ENCODE results near the gene KIAA0319L. TPM values are rescaled to one million over a fixed set of nuclear protein-coding genes. Genes with fewer than 3 reads are reported as not detected.

The KIAA0319L gene
- total RNA-seq, 4 donors from 2014 or later, result 65.8 to 123 (median 111) TPM

DNA sequence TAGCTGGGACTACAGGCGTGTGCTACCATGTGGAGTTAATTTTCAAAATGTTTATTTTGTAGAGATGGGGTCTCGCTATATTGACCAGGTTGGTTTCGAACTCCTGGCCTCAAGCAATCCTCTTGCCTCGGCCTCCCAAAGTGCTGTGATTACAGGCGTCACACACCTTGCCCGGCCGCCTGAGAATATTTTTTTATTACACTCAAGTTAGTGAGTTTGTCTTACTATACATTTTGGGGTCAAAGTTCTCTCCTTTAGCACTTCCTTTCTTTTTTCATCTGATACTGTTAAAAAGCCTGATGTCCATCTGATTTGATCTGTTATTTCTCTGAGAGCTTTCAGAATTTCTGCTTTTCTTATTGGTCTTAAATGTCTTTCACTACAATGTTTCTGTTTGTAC, 128.8 kb downstream of the KIAA0319L start:
- WGBS, 2 donors, result 95 to 98% methylated on average over 7 of the region's 7 CpGs
- intact Hi-C loops (cut with DNase I), result no loop called here
- Histone ChIP-seq H3K4me1 (no peaks in the 10 kb centered on the region), H3K9me3 (no peaks in the 10 kb centered on the region), H3K36me3 (peaks cover 0 to 9% of the 10 kb centered on the region in 2 donors), H3K4me3 (replicated peaks in 1 of 3) (no peak overlapping the region), H3K27ac (no peak overlapping the region), H3K27me3 (no peaks in the 10 kb centered on the region)
- no peak for TF ChIP-seq POLR2A (IDR thresholded peaks at IDR 0.05)
- TF ChIP-seq, protein P1, sequence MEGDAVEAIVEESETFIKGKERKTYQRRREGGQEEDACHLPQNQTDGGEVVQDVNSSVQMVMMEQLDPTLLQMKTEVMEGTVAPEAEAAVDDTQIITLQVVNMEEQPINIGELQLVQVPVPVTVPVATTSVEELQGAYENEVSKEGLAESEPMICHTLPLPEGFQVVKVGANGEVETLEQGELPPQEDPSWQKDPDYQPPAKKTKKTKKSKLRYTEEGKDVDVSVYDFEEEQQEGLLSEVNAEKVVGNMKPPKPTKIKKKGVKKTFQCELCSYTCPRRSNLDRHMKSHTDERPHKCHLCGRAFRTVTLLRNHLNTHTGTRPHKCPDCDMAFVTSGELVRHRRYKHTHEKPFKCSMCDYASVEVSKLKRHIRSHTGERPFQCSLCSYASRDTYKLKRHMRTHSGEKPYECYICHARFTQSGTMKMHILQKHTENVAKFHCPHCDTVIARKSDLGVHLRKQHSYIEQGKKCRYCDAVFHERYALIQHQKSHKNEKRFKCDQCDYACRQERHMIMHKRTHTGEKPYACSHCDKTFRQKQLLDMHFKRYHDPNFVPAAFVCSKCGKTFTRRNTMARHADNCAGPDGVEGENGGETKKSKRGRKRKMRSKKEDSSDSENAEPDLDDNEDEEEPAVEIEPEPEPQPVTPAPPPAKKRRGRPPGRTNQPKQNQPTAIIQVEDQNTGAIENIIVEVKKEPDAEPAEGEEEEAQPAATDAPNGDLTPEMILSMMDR (IDR thresholded peaks at IDR 0.05), result no peak
- no peak for DNase-seq

DNA sequence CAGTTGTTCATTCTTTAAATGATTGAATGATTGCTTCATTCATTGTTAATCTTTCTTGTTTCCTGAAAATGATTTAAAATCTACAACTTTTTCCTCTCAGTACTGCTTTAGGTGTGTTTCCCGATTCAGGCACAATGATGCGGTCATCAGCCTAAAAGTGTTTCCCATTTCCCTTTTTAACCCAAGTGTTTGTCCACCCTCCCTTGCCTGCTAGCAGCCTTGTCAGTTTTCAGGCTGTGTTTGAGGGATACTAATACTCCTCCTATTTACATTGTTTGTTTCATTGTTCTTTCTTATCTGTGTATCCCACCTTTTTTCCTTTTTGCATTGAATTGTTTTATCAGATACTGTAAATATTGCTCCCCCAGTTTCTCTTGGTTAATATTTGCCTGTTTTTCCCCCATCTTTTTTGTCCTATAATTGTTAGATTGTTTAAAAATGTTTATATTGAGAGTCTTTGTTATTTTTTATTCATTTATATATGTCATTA, 131.1 kb downstream of the KIAA0319L start:
- intact Hi-C loops (cut with DNase I), result no loop called here

DNA sequence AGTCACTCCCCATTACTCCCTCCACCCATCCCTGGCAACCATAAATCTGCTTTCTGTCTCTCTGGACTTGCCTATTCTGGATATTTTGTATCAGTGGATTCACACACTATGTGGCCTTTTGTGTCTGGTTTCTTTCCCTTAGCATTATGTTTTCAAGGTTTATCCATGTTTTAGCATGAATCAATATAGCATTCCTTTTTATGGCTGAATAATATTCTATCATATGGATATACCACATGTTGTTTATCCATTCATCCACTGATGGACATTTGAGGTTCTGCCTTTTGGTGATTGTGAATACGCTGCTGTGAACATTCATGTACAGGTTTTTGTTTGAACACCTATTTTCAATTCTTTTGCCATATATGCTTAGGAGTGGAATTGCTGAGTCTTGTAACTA, 148.3 kb downstream of the KIAA0319L start:
- WGBS, 2 donors, result 96 to 97% methylated on average over 1 of the region's 1 CpG
- TF ChIP-seq, protein P1 (IDR thresholded peaks at IDR 0.05), result no peak
- TF ChIP-seq POLR2A (IDR thresholded peaks at IDR 0.05), result no peak
- Histone ChIP-seq H3K27ac (no peak overlapping the region), H3K4me1 (no peaks in the 10 kb centered on the region), H3K4me3 (replicated peaks in 1 of 3) (no peak overlapping the region), H3K27me3 (no peaks in the 10 kb centered on the region), H3K9me3 (no peaks in the 10 kb centered on the region), H3K36me3 (peaks cover 23 to 25% of the 10 kb centered on the region in 2 donors)
- intact Hi-C loops (cut with DNase I), result no loop called here
- DNase-seq, result no peak

More for the DNA sequence above, 131.1 kb downstream of the KIAA0319L start:
- H3K27me3 ChIP-seq, result no peaks in the 10 kb centered on the region
- no peaks in the 10 kb centered on the region for H3K4me1 ChIP-seq
- no peak for TF ChIP-seq POLR2A (IDR thresholded peaks at IDR 0.05)
- TF ChIP-seq, protein P1 (IDR thresholded peaks at IDR 0.05), result no peak
- 70 to 74% methylated on average over 2 of the region's 2 CpGs for WGBS, 2 donors
- no peak for DNase-seq
- no peak overlapping the region for H3K4me3 ChIP-seq (replicated peaks in 1 of 3)
- H3K9me3 ChIP-seq, result no peaks in the 10 kb centered on the region
- no peak overlapping the region for H3K27ac ChIP-seq
- no peaks in the 10 kb centered on the region for H3K36me3 ChIP-seq

DNA sequence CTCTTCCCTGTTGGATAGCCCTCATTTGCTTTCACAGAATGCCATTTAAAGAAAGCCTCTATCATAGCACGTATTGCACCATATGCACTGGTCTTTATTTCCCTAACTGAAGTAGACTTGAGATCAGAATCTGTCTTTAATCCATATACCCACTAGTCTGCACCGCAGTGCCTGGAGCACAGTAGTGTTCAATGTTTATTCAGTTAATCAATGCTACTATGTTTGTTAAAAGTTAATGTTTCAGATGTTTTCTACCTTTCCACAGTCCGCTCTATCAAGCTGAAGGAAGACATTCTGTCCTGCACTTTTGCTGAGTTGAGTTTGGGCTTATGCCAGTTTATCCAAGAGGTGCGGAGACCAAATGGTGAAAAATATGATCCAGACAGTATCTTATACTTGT, 149.5 kb downstream of the KIAA0319L start:
- TF ChIP-seq POLR2A (IDR thresholded peaks at IDR 0.05), result no peak
- TF ChIP-seq, protein P1 (IDR thresholded peaks at IDR 0.05), result no peak
- H3K9me3 ChIP-seq, result no peaks in the 10 kb centered on the region
- no peak overlapping the region for H3K4me3 ChIP-seq (replicated peaks in 1 of 3)
- 97 to 98% methylated on average over 4 of the region's 4 CpGs for WGBS, 2 donors
- intact Hi-C loops (cut with DNase I), result no loop called here
- no peak for DNase-seq
- no peak overlapping the region for H3K27ac ChIP-seq
- H3K4me1 ChIP-seq, result no peaks in the 10 kb centered on the region
- H3K27me3 ChIP-seq, result no peaks in the 10 kb centered on the region
- H3K36me3 ChIP-seq, result peaks cover 23 to 25% of the 10 kb centered on the region in 2 donors

DNA sequence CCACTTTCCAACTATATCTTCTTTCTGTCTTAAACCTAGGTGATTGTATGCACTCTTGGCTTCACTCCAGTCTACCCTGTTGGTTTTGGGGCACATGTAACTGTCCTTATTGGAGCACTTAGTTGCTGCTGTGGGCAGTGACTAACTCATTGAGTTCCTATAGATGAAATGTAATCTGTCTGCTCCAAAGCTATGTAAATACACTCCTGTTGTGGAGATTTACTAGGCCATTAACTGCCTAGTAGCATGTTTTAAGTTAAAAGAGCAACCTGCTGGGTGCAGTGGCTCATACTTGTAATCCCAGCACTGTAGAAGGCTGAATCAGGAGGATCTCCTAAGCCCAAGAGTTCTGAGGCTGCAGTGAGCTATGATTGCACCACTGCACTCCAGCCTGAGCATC, 151.1 kb downstream of the KIAA0319L start:
- intact Hi-C loops (cut with DNase I), result no loop called here
- no peak for DNase-seq
- TF ChIP-seq POLR2A (IDR thresholded peaks at IDR 0.05), result no peak
- TF ChIP-seq, protein P1 (IDR thresholded peaks at IDR 0.05), result no peak
- Histone ChIP-seq H3K9me3 (no peaks in the 10 kb centered on the region), H3K4me3 (replicated peaks in 1 of 3) (no peak overlapping the region), H3K4me1 (no peaks in the 10 kb centered on the region), H3K27ac (no peak overlapping the region), H3K36me3 (peaks cover 23 to 25% of the 10 kb centered on the region in 2 donors), H3K27me3 (no peaks in the 10 kb centered on the region)

All from thyroid gland (tissue), 4 donors.